Keratinocyte (primary cell): ENCODE results near the gene FARP2. TPM values are rescaled to one million over a fixed set of nuclear protein-coding genes. Genes with fewer than 3 reads are reported as not detected.
"Not testable (repeated sequence)": the region's sequence is repeated elsewhere in the genome, so short reads cannot be mapped to it uniquely, and the experiment has no call there.

ENCODE experiments used
- DNase-seq: peaks from one replicate; pipeline ENCODE4 v3.0.0-alpha.2; 2011; ENCODE audit warnings: low read depth, missing footprints, low spot score
- FAIRE-seq: peaks from 2 replicates; lab custom pipeline; 2011; peaks lifted over from hg19 to GRCh38; lab: Jason Lieb, UNC
- H2AFZ ChIP-seq: 2 replicates; pipeline ENCODE4 v1.6.0; 2012; ENCODE audit warnings: low read length, control low read depth, inconsistent platforms; ENCODE audit not compliant: control insufficient read depth
- H3K27ac ChIP-seq: 2 replicates; pipeline ENCODE4 v1.5.1; 2011; ENCODE audit warnings: low read length; ENCODE audit not compliant: control insufficient read depth, insufficient read depth
- H3K27me3 ChIP-seq: 3 replicates; pipeline ENCODE4 v1.6.0; 2011; ENCODE audit warnings: low read length; ENCODE audit not compliant: control insufficient read depth, insufficient read depth; ENCODE audit errors: extremely low read depth
- H3K36me3 ChIP-seq, 2 experiments: 2 replicates in 1 of 2; 3 replicates in 1 of 2; pipeline ENCODE4 v1.5.1; 2011; ENCODE audit warnings: low read length in 2 of 2, mild to moderate bottlenecking in 1 of 2; ENCODE audit not compliant: control insufficient read depth in 2 of 2, insufficient read depth in 2 of 2; ENCODE audit errors: extremely low read depth in 1 of 2
- H3K4me1 ChIP-seq: 3 replicates; pipeline ENCODE4 v1.5.1; 2011; ENCODE audit warnings: low read length; ENCODE audit not compliant: control insufficient read depth, insufficient read depth; ENCODE audit errors: extremely low read depth
- H3K4me2 ChIP-seq: 3 replicates; pipeline ENCODE4 v1.6.0; 2011; ENCODE audit warnings: low read depth, low read length; ENCODE audit not compliant: control insufficient read depth, insufficient read depth; ENCODE audit errors: extremely low read depth
- H3K4me3 ChIP-seq, 3 experiments: fragments of 200-600 bp in 1 of 3; sonication (generic) in 1 of 3; 2 replicates in 2 of 3; 3 replicates in 1 of 3; pipeline ENCODE4 v1.5.1; 2011 to 2016; ENCODE audit warnings: low read length in 3 of 3, mild to moderate bottlenecking in 3 of 3, control low read depth in 2 of 3, inconsistent platforms in 1 of 3, low read depth in 1 of 3, mixed read lengths in 1 of 3, mixed run types in 1 of 3, moderate library complexity in 1 of 3; ENCODE audit not compliant: control insufficient read depth in 2 of 3, insufficient read depth in 2 of 3; ENCODE audit errors: extremely low read depth in 1 of 3
- H3K79me2 ChIP-seq: 2 replicates; pipeline ENCODE4 v1.6.0; 2012; ENCODE audit warnings: low read length; ENCODE audit not compliant: control insufficient read depth, insufficient read depth
- H3K9ac ChIP-seq: 3 replicates; pipeline ENCODE4 v1.6.0; 2011; ENCODE audit warnings: low read length; ENCODE audit not compliant: control insufficient read depth, insufficient read depth; ENCODE audit errors: extremely low read depth
- H3K9me1 ChIP-seq: 3 replicates; pipeline ENCODE4 v1.6.0; 2011; ENCODE audit warnings: low read length; ENCODE audit not compliant: control insufficient read depth, insufficient read depth; ENCODE audit errors: extremely low read depth
- H3K9me3 ChIP-seq: 2 replicates; pipeline ENCODE4 v1.5.1; 2012; ENCODE audit warnings: low read depth, low read length; ENCODE audit not compliant: control insufficient read depth
- H4K20me1 ChIP-seq: 3 replicates; pipeline ENCODE4 v1.6.0; 2011; ENCODE audit warnings: low read length; ENCODE audit not compliant: control insufficient read depth, insufficient read depth; ENCODE audit errors: extremely low read depth
- EZH2 ChIP-seq: IDR thresholded peaks from one replicate; pipeline ENCODE4 v1.6.1; 2012; ENCODE audit warnings: inconsistent platforms, mild to moderate bottlenecking, low read length, moderate library complexity
- dilution Hi-C: fragments of 300-500 bp; cut with MboI; formaldehyde crosslinking; loops from one replicate; pipeline ENCODE4 v1.7.0; 2020; ENCODE audit warnings: low sequenced_read_pairs; ENCODE audit not compliant: extremely low pct_ligation_motif_present
- polyA plus RNA-seq, 5 experiments: library from polyadenylated mRNA; depleted of rRNA in 3 of 5; stranded (reverse) in 3 of 5; stranded (forward) in 1 of 5; unstranded in 1 of 5; fragments of >200 nt; gene quantifications; 1 replicate in 1 of 5; 2 replicates in 3 of 5; 3 replicates in 1 of 5; pipeline versions ENCODE4 v1.2.1 to v1.2.3, GENCODE V29; 2011 to 2012; ENCODE audit warnings: missing spikeins in 2 of 5, low read depth in 1 of 5, low replicate concordance in 1 of 5
- TF ChIP-seq, protein P1 (sequence below), 3 experiments: IDR thresholded peaks in 1 of 3; conservative IDR thresholded peaks in 1 of 3; optimal IDR thresholded peaks in 1 of 3; 2 replicates in 2 of 3; 3 replicates in 1 of 3; pipeline versions ENCODE3 to v1.5.1; 2011; ENCODE audit warnings: low read length in 3 of 3, mild to moderate bottlenecking in 3 of 3, moderate library complexity in 2 of 3, control low read depth in 1 of 3, inconsistent platforms in 1 of 3; ENCODE audit not compliant: insufficient read depth in 2 of 3; ENCODE audit errors: extremely low read depth in 1 of 3

Gene FARP2
- polyA plus RNA-seq, 1 donor (not counting 4 experiments of a cell fraction or from before 2014, with no cell fraction given) = 39.3 TPM

DNA sequence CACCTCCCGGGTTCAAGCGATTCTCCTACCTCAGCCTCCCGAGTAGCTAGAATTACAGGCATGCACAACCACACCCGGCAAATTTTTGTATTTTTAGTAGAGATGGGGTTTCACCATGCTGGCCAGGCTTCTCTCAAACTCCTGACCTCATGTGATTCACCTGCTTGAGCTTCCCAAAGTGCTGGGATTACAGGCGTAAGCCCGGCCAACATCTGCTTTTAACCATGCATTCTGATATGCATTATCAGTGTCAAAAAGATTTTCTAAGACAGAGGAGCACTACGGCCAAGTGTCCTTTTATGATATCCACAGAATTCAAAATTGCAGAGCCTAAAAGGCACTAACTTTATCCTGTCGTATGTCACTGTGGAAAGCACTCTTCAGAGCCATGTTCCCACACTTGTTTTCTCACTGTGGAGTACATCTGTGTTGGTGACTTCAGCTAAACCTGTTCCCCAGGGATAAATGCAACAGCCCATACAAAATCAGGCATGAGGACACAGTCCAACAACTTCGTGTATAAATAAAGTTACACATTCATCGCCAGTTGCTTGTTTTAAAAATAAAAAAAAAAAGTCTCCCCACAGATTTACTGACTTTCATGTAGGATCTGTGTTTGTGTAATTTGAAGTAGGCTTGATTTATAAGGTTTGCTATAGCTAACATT, 95.9 kb downstream of the FARP2 start:
- FAIRE-seq (no peak), DNase-seq (no peak)
- Histone ChIP-seq H3K4me1 (no peaks in the 10 kb centered on the region), H3K4me2 (no peak overlapping the region), H4K20me1 (peaks cover 4% of the 10 kb centered on the region), H3K9me1 (no peaks in the 10 kb centered on the region), H2AFZ (no peak overlapping the region), H3K9ac (no peak overlapping the region), H3K79me2 (no peaks in the 10 kb centered on the region), H3K27ac (no peak overlapping the region), H3K4me3 (no peak overlapping the region), H3K27me3 (peaks cover 2% of the 10 kb centered on the region), H3K9me3 (no peaks in the 10 kb centered on the region), H3K36me3 (peaks cover 0 to 6% of the 10 kb centered on the region in 2 experiments)
- TF ChIP-seq, protein P1, sequence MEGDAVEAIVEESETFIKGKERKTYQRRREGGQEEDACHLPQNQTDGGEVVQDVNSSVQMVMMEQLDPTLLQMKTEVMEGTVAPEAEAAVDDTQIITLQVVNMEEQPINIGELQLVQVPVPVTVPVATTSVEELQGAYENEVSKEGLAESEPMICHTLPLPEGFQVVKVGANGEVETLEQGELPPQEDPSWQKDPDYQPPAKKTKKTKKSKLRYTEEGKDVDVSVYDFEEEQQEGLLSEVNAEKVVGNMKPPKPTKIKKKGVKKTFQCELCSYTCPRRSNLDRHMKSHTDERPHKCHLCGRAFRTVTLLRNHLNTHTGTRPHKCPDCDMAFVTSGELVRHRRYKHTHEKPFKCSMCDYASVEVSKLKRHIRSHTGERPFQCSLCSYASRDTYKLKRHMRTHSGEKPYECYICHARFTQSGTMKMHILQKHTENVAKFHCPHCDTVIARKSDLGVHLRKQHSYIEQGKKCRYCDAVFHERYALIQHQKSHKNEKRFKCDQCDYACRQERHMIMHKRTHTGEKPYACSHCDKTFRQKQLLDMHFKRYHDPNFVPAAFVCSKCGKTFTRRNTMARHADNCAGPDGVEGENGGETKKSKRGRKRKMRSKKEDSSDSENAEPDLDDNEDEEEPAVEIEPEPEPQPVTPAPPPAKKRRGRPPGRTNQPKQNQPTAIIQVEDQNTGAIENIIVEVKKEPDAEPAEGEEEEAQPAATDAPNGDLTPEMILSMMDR (optimal IDR thresholded peaks at IDR 0.05 in 1 of 3, IDR thresholded peaks at IDR 0.05 in 1 of 3, conservative IDR thresholded peaks at IDR 0.05 in 1 of 3; ENCODE audit: extremely low read depth in 1 of 3, insufficient read depth in 2 of 3, low read length in 3 of 3) = no peak
- TF ChIP-seq EZH2 = no peak
- dilution Hi-C loops = no loop called here

DNA sequence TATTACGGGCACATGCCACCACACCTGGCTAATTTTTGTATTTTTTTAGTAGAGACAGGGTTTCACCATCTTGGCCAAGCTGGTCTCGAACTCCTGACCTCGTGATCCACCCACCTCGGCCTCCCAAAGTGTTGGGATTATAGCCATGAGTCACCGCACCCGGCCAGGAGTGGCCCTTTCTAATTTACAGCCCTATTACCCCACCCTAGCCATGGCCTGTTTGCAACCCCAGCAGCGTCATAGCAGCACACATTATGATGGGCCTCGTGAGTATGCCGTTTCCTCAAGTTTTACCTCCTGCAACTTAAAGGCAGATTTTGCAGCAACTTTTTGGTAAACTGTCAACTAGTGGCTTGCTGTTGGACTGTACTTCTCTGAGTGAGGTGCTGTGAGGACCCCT, 97.8 kb downstream of the FARP2 start:
- dilution Hi-C loops, DNase-seq, H3K36me3 ChIP-seq, H3K4me3 ChIP-seq, H3K79me2 ChIP-seq, H2AFZ ChIP-seq, H3K9ac ChIP-seq, H3K27ac ChIP-seq, H3K9me3 ChIP-seq, H3K4me1 ChIP-seq, H3K9me1 ChIP-seq, H4K20me1 ChIP-seq, H3K27me3 ChIP-seq, H3K4me2 ChIP-seq, FAIRE-seq: not testable (repeated sequence)
